Measurements from ENCODE around the gene PARP8. TPM values are rescaled to one million over a fixed set of nuclear protein-coding genes. Genes with fewer than 3 reads are reported as not detected.
"Not testable (repeated sequence)": the region's sequence is repeated elsewhere in the genome, so short reads cannot be mapped to it uniquely, and the experiment has no call there.

Gene PARP8
- total RNA-seq, 1 donor from 2014 or later = 0.51 TPM

DNA sequence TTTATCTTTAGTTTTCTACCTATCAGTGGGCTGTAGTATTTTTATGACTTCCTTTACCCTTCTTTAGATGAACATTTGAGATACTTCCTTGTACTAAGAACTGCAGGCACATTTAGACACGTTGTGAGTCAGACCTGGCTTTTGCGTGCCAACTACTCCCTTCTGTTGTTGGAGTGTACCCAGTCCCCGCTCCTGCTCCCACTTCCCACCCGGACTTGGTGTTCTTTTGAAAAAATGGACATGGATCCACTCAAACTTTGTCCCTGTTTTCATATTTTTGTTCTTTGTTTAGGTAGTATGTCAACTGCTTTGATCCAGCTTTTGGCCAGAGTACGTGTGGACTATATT, 60.7 kb downstream of the PARP8 start:
- no peak for DNase-seq

DNA sequence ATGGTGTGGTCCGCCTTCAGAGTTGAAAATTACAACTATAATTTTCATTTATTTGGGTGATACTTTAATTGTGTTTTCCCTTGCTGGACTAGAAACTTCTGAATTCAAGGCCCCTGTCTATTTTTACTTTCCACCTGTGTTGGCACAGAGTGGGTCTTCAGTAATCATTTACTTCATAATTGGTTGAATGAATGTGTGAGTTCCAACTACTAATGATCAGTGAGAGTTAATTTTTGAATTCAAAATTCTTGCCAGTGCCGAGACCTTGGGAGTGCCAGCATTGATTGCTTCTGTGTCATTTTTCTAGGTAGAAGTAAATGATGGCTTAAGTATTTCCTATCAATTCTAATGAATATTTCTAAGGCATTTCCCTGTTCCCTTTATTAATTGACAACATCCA, 61.4 kb downstream of the PARP8 start:
- no peak for DNase-seq

DNA sequence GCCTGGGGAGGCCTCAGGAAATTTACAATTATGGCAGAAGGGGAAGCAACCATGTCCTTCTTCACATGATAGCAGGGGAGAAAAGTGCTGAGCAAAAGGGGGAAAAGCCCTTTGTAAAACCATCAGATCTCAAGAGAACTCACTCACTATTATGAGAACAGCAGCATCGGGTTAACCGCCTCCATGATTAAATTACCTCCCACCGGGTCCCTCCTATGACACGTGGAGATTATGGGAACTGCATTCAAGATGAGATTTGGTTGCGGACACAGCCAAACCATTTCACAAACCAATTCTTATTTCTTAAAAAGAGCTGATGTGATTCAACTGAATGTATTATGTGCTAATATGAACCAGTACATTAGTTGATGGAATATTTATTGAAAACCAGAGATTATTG, 63.9 kb downstream of the PARP8 start:
- no peak for DNase-seq

DNA sequence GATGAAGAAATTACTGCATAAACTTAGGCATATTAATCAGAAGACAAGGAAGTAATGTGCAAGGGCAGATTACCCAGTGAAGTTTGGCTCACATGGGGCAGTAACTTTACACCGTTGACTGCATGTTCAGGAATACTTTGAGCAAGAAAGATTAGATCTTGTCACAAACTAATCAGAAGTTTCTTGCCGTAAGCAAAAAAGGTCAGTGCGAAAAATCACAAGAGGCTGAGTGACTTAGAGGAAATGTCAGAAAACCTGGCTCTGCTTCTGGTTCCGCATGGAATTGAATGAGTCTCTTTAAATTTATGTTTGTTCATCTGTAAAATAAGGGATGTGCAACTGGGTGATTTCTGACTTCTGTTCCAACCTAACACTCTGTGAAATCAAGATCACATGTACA, 64.4 kb downstream of the PARP8 start:
- no peak for DNase-seq

DNA sequence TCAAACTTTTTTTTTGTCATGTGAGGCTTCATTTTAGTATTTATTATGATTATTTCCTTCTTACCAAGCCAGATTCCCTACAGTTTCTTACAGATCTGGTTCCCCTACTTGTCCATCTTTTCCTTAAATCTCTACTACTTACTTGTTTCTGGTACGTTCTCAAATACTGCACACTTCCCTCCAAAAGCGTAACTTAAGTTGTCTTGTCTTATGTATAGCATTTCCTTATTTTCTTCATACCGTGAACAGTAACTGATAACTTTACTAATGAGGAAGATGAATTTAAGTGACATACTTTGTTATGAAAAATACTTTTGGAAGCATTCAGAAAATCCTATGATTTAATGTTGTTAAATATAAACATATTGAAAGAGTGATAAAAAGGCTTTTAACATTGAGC, 67.3 kb downstream of the PARP8 start:
- no peak for DNase-seq

DNA sequence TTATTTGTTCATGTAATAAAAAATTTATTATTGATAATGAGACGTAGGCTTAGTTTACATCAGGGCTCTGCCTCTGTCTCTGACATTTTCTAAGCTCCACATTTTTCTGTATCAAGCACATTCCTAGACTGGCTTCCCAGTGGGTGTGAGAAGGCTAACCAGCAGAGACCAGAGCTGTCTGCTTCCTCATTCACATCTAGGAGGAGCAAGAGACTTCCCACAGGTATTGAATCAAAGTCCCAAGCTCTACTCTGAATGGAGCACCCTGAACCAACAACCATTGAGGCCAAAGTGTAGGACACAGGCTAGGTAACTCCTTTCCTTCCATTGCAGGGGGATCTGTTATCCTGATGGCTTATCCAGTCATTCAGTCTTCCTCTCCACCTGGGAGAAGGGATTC, 72.4 kb downstream of the PARP8 start:
- no peak for DNase-seq

DNA sequence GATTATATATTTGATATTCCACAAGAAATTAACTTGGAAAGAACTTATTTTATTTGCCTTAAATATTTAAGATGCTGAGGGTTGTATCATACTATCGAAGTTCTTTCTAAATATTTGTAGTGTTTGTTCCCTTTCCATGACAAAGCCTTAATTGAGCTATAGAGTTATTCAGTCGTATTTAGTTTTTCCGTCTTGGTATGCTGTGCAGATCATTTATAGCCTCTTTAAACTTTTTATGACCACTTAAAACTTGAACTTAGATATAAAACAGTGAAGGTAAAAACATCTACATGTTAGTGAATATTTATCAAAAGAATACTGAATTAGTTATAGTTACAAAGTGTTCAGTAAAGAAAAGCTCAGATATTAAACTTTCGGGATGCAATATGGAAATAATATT, 74.4 kb downstream of the PARP8 start:
- no peak for DNase-seq

DNA sequence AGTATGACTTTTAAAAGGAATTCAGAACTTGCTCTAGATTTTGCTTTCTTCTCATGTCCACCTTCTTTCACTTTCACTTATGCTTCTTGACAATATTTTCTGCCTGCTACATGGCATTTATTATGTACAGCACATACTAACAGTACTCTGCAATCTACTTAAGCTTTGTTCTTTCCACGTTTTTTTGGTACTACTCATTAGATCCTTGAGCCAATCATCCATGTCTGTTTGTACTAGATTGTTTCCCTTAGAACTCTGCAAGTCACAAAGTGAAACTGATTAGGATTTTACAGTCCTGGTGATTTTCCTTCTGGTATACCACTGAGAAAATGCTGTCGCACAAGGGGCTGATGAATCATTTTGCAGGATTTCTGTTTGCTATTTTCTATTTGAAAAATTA, 78.3 kb downstream of the PARP8 start:
- no peak for DNase-seq

DNA sequence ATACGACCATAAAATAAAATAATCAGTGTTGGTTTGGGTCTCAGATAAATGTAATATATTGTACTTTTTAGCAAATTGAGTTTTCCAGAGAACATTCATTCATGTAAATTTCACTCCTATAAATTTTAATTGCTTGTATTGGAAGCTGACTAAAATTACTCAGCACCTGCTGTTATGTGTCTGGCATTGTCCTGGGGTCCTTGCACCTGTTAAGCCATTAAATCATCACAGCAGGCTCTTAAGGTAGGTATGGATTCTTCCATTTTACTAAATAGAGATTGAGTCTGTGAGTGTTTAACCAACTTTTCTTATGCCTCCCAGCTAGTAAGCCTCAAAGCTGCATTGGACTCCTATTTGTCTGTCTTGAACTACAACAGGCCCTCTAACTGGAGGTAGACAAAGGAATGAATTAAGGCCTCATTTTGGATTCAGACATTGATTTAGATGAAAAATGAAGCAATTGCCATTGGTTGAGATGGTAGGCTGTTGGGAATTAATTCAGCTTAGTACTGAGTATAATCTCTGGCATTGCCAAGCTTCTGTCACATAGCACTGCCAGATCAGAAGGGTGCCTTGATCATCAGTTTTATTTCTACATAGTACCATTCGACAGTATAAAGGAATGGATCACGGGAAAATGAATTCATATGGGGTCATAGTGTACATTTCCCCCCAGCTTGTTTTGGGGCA, 78.9 kb downstream of the PARP8 start:
- no peak for DNase-seq

DNA sequence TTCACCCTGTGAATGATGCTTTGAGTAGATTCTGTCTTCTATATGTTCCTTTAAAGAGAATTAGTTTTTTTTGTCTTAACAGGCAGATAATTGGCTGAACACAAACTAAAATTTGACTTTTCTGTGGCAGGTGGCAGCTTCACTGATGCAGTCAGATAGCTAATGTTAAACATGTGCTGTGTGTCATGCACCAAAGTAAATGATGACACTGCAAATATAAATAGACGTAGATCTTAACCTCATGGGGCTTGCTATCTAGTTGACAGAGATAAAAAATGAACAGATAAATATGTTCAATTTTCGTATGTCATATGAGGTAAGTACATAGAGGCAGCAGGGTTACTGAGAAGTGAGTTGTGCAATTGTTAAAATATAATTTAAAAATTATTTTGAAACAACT, 82.7 kb downstream of the PARP8 start:
- DNase-seq = no peak

DNA sequence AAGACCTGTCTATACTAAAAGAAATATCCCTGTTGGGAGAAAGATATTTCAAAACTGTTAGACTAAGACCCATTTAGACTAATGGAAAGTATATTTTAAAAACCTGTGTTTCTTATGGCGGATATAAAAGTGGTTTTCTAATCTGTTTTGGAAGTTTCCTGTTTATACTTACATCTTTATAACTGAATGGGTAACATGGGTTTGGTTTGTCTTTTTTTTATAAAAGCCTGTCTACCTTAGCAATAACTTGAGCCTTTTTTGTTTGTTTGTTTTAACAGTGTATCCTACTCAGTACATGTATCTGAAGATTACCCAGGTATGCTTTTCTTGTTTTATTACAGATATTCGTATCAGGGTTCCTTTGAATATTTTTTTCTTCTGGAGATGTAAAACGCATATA, 83.4 kb downstream of the PARP8 start:
- DNase-seq = no peak

DNA sequence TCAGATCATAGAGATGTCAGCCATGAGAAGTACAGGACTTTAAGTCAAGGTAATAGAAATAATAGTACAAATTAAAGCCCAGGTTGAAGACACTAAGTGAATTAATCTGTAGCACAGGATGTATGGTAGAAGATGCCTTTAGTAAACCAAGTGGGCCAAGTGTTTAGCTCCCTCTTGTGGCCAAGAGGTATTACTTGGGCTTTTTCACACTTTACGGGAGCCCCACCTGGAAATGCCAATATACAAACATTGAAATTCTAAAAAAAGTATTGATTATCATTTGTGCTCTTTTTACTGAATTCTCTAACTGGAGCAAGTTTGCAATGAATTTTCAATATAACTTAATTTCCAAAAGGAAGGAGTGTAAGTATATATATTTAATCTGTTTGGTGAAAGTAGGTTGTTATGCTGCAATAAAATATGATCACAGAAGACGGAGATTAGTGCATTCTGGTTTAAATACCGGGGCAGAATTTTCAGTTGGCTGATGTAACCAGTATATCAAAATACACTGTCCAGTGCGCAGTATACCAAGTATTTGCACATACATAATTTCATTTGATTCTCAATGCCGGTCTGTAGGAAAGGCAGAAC, 84.7 kb downstream of the PARP8 start:
- peak; percentile 12 for DNase-seq

DNA sequence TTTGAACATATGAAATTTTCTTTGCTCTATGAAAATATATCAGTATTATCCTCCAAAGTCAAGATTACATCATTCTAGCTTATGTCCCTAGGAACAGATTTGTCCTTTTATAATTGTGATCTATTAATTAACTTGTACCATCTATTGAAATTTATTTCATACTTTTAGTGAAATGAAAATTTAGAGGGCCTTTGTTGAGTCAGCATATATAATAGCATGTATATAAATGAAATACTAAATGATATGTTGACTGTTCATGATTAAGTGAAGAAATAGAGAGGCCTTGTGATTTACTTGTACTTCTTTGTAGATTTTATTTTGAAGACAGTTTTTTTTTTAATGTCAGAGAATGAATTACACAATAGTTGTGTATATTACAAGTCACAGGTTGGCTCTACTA, 86.4 kb downstream of the PARP8 start:
- no peak for DNase-seq

DNA sequence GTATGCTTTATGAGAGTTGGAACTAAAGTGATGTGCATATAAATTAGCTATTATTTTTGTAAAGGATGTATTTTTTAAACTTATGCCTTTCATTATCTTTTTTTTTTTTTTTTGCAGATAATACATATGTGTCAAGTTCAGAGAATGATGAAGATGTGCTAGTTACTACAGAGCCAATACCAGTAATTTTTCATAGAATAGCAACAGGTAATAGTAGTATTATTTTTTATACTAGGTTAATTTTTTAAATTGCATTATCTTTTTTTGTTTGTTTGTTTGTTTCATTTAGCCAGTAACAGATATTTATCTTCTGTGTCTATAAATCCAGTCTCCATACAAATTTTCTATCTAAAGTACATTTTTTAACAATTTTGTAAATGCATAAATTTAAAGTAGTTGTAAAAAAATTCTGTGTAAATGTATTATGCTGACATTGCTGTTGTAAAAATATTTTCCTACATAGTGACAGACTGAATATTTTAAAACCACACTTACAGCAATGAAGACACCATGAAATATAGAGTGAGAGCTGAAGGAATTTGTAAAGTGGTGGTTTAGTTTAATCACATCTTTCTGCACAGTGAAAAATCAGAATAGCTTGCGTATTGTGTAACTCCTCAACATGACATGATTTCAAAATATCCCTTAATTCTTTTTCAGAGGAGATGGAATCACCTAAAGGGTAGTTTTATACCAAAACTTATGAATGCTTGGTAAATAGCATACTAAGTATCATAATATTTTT, 93.3 kb downstream of the PARP8 start:
- DNase-seq = no peak

DNA sequence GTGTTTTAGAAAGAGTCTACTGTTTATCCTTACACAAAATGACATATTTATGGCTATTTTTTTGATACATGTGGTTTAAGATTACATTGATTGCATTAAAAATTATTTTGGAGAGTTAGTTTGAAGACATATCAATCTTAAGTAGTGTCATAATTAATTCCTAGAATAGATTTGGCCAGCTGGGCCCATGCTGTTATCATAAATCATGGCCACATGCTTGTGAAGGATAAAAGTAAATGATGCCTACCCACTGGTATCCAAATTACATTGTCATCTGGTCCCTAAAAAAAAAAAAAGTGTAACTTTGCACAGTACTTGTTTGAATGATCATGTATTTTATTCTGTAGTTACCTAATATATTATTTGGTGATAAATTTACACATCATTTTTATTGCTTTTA, 96.9 kb downstream of the PARP8 start:
- no peak for DNase-seq

DNA sequence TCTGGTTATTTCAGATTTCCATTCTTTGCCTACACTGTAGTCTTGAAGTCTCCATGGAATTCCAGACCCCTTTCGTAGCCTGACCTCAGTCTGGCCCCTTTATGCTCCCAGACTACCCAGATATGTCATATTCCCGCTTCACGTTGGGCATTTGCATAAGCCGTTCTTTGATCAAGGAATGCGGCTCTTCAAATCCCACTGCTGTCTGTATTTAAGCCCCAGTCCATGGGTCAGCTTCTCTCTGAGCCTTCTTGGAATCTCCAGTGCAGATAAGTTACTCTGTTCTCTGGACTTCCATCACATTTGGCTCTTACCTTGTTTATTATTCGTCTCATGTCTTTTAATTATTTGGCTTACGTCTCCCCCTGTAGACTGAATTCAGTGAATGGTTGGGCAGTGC, 97.4 kb downstream of the PARP8 start:
- DNase-seq = no peak

DNA sequence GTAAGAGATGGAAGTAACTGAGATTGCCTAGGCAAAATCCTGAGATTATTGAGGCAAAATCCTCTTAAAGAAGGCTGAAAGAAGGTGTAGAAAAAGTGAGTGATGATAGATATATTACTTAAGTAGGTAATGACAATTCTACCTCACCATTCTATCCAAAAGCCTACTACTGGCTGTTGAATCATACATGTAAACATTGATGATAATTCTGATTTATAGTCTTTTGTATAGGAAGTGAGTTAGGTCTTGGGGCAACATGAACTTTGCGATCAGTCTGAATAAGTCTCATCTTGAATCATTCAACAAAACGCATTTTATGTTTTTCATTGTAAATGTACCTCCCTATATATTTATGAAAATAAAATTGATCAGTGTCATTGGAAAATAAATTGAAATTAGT, 99.6 kb downstream of the PARP8 start:
- DNase-seq = no peak

DNA sequence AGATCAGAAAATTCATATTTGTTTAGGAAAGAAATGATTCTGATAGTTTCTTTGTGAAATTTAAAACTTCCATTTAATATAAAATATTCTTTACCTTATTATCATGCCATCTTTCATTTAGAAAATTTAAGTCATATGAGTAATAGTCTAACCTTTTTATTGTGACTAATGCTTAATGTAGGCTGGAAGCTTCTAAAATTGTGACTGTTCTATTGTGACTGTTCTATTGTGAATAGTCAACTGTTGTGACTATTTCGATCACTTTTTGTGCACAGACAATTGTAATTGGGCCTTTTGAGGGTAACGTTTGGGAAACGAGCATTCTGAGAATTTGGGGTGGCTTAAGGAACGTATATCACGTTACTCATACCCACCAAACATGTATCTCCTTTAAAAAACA, 100.0 kb downstream of the PARP8 start:
- DNase-seq = no peak

DNA sequence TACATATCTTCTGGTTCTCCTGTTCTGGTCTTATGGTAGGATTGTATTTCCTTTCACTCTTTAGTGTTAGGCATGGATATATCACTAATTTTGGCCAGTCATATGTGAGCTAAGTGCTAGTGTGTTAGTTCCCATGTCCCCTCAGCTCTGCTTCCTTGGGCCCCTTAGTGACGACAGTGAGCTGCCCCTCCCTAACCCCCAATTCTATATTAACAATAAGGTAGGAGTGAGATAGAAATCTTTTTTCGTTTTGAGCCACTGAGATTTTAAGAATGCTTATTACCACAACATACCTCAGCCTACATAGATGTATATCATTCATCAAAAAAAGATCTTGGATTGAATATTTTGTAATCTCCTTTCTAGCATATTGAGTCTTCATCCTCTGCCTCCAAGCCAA, 100.5 kb downstream of the PARP8 start:
- DNase-seq = no peak

DNA sequence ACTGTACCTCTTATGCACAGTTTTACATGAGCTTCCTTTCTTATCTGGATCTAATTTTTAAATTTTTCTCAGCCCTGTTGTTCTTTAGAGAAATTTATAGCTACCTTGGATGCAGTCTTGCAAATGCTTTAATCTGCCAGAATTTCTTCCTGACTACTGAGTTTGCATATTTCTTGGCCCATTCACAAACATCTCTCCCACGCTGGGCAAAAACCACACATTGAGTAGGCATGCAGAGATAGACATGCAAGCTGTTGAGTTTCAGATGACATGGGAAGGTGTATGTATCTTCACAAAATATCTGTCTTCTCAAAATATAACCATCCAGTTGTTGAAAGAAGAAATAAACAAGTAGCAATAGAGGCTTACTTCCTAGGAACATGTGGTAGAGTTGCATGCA, 101.2 kb downstream of the PARP8 start:
- DNase-seq = no peak

DNA sequence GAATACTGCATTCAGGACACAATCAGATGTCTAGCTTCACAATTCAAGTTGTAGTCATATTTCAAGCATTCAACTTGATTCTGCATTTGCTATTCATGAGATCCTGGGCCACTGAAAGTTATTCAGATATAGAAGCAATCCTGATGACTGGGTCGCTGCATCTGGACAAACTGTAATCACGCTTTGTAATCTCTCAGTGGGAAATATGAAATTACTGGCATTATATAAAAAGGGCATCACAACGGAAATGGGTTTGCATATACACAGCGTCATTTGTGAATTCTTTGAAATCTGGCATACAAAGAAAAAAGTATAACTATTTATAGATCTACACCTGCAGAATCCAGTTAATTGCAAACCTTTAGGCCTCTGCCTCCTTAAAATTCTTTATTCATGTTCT, 102.2 kb downstream of the PARP8 start:
- DNase-seq = no peak

DNA sequence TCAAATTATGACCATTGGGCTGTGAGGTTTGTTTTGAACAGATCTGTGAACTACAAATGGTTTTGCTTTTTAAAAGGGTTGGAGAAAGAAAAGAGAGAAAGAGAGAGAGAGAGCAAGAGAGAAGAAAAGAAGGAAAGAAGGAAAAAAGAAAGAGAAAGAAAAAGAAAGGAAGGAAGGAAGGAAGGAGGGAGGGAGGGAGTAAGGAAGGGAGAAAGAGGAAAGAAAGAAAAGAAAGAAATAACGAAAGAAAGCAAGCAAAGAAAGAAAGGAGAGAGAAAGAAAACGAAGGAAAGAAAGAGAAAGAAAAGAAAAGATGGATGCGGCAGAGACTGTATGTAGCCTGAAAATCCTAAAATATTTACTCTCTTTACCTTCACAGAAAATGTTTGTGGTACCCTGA, 104.0 kb downstream of the PARP8 start:
- no peak for DNase-seq

DNA sequence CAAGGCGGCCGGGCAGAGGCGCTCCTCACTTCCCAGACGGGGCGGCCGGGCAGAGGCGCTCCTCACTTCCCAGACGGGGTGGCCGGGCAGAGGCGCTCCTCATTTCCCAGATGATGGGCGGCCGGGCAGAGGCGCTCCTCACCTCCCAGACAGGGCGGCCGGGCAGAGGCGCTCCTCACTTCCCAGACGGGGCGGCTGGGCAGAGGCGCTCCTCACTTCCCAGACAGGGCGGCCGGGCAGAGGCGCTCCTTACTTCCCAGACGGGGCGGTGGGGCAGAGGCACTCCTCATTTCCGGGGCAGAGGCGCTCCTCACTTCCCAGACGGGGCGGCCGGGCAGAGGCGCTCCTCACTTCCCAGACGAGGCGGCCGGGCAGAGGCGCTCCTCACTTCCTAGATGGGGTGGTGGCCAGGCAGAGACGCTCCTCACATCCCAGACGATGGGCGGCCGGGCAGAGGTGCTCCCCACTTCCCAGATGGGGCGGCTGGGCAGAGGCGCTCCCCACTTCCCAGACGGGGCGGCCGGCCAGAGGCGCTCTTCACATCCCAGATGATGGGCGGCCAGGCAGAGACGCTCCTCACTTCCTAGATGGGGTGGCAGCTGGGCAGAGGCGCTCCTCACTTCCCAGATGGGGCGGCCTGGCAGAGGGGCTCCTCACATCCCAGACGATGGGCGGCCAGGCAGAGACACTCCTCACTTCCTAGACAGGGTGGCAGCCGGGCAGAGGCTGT, 108.2 kb downstream of the PARP8 start:
- DNase-seq = not testable (repeated sequence)

DNA sequence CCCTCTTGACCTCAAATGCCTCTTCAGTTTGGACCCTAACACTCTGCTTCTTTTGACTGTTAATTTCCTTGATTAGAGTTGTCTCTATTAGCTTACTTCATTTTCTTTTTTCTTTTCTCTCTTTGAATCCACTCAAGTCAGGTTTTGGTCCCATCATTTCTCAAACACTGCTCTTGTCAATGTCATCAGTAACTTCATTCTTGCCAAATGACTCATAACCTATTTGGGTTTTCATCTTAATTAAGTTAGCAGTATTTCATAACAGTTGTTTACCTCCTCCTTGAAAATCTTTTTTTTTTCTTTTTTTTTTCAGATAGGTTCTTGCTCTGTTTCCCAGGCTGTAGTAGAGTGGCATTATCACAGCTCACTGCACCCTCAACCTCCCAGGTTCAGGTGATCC, 119.6 kb downstream of the PARP8 start:
- DNase-seq = no peak
